Karpas-422 (cell line): ENCODE measurements around the gene PRG3. TPM values are rescaled to one million over a fixed set of nuclear protein-coding genes. Genes with fewer than 3 reads are reported as not detected.
"Not testable (repeated sequence)": the region's sequence is repeated elsewhere in the genome, so short reads cannot be mapped to it uniquely, and the experiment has no call there.

Source experiments
- DNase-seq: peaks from one replicate; pipeline ENCODE4 v3.0.0-alpha.2; 2015
- H2AFZ ChIP-seq: fragments of 200-600 bp; sonication (generic); 2 replicates; pipeline ENCODE4 v1.6.1; 2014; ENCODE audit warnings: antibody characterized with exemption, low read length, mixed read lengths
- H3K27ac ChIP-seq: fragments of 200-600 bp; sonication (generic); 2 replicates; pipeline ENCODE4 v1.5.1; 2014; ENCODE audit warnings: mild to moderate bottlenecking, low read length, moderate library complexity
- H3K27me3 ChIP-seq: fragments of 200-600 bp; sonication (generic); 2 replicates; pipeline ENCODE4 v1.6.1; 2014; ENCODE audit warnings: low read length, mixed read lengths
- H3K36me3 ChIP-seq: fragments of 200-600 bp; sonication (generic); 2 replicates; pipeline ENCODE4 v1.6.1; 2014; ENCODE audit warnings: low read length, mixed read lengths; ENCODE audit not compliant: insufficient read depth
- H3K4me1 ChIP-seq: fragments of 200-600 bp; sonication (generic); 2 replicates; pipeline ENCODE4 v1.6.1; 2014; ENCODE audit warnings: mild to moderate bottlenecking, low read length, mixed read lengths
- H3K4me2 ChIP-seq: fragments of 200-600 bp; sonication (generic); 2 replicates; pipeline ENCODE4 v1.6.1; 2014; ENCODE audit warnings: low read length, low read depth, mild to moderate bottlenecking; ENCODE audit not compliant: poor library complexity, severe bottlenecking
- H3K4me3 ChIP-seq: fragments of 200-600 bp; sonication (generic); 2 replicates; pipeline ENCODE4 v1.5.1; 2014; ENCODE audit warnings: mild to moderate bottlenecking, antibody characterized with exemption, low read length, mixed read lengths
- H3K79me2 ChIP-seq: fragments of 200-600 bp; sonication (generic); 2 replicates; pipeline ENCODE4 v1.6.1; 2014; ENCODE audit warnings: mild to moderate bottlenecking, low read length, mixed read lengths
- H3K9ac ChIP-seq: fragments of 200-600 bp; sonication (generic); 2 replicates; pipeline ENCODE4 v1.6.0; 2014; ENCODE audit warnings: low read length
- H3K9me2 ChIP-seq: fragments of 200-600 bp; sonication (generic), shearing (Covaris generic); replicated peaks from 2 replicates; pipeline ENCODE4 v1.6.0; 2014; ENCODE audit warnings: mild to moderate bottlenecking, low read length, moderate library complexity; ENCODE audit not compliant: insufficient read depth
- H3K9me3 ChIP-seq: fragments of 300-700, 200-600 bp; sonication (generic); 2 replicates; pipeline ENCODE4 v1.6.1; 2014; ENCODE audit warnings: low read length, mixed read lengths
- H4K20me1 ChIP-seq: fragments of 200-600 bp; sonication (generic); 2 replicates; pipeline ENCODE4 v1.6.1; 2014; ENCODE audit warnings: mild to moderate bottlenecking, antibody characterized with exemption, low read length, low read depth; ENCODE audit not compliant: insufficient read depth
- total RNA-seq: library from RNA; depleted of rRNA; stranded (reverse); fragments of >200 nt; shearing (Covaris generic); gene quantifications from 2 replicates; pipeline ENCODE4 v1.2.3, GENCODE V29; 2014; ENCODE audit warnings: low replicate concordance

Gene PRG3
- total RNA-seq, 1 experiment from 2014 or later: not detected

GRCh38 chr11:57364851-57365660 lies 15.9 kb downstream of the PRG3 start:
- Histone ChIP-seq H3K4me2 (no peak overlapping the region), H3K4me3 (no peak overlapping the region), H3K79me2 (no peaks in the 10 kb centered on the region), H3K27ac (no peak overlapping the region), H3K9ac (no peak overlapping the region), H4K20me1 (no peaks in the 10 kb centered on the region), H3K9me3 (no peaks in the 10 kb centered on the region), H3K36me3 (no peaks in the 10 kb centered on the region), H2AFZ (no peak overlapping the region), H3K27me3 (no peaks in the 10 kb centered on the region), H3K9me2 (no peaks in the 10 kb centered on the region), H3K4me1 (peaks cover 10% of the 10 kb centered on the region)
- no peak for DNase-seq

DNA sequence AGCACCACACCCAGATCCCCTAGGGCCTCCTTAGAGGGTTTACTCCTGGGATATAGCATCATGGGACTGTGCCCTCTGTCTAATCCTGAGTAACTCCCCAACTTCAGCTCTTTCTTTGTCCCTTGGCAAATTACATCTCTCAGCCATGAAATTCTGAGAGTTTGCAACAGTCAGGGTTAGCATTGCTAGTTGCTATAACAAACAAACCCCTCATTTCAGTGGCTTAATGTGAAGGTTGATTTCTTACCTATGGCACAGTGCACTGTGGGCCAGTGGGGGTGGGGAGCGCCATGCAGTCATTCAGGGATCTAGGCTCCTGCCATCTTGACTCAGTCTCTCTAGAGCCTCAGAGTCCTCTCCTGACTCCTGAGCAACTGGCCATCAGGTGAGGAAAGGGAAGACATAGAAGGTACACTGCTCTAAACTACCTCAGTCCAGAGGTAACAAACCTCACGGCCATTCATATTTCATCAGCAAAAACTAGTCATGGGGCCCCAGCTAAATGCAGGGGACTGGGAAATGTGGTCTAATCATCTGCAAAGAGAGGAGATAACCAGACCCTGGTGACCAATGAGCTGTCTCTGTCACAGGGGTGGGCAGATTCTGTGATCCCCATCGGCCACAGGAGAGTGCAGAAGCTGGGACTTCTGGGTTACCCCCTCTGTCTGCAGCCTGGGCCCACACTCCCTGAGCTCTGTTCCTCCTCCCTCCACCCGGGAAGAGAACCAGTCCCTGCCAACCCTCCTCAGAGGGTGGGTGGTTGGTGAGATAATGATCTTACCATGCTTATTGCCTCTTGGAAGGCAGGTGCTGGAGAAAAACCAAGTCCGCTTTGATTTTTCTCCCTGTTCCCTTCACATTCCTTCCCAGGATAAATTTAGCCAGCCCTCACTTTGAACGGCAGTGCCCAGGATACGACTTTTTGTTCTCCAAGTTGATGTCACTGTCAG lies 17.5 kb downstream of the PRG3 start:
- H3K9me2 ChIP-seq: no peaks in the 10 kb centered on the region
- no peaks in the 10 kb centered on the region for H3K36me3 ChIP-seq
- H3K4me3 ChIP-seq: no peak overlapping the region
- no peaks in the 10 kb centered on the region for H3K9me3 ChIP-seq
- H3K27me3 ChIP-seq: no peaks in the 10 kb centered on the region
- H3K4me2 ChIP-seq: no peak overlapping the region
- H2AFZ ChIP-seq: no peak overlapping the region
- peaks cover 10% of the 10 kb centered on the region for H3K4me1 ChIP-seq
- H4K20me1 ChIP-seq: no peaks in the 10 kb centered on the region
- no peak for DNase-seq
- H3K27ac ChIP-seq: no peak overlapping the region
- no peaks in the 10 kb centered on the region for H3K79me2 ChIP-seq
- H3K9ac ChIP-seq: no peak overlapping the region

DNA sequence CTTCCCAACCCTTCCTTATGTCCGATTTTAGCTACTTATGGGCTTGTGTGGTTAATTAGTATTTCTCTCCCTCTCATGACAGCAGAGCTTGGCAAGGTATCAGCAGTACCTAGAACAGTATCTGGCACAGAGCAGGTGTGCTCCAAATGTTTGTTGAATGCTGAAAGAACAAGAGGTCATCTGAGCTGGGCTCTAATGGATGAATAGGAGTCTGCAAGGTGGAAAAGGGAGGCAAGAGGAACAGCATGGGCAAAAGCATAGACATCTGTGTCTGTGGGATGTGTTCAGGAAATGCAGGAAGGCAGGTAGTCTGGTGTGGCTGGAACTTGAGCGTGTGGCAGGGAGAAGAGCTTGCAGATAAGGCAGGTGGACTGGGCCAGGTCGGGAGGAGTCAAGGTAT lies 19.0 kb downstream of the PRG3 start:
- Histone ChIP-seq H3K9ac (no peak overlapping the region), H3K79me2 (no peaks in the 10 kb centered on the region), H3K9me3 (no peaks in the 10 kb centered on the region), H3K4me1 (peaks cover 10% of the 10 kb centered on the region), H3K27me3 (no peaks in the 10 kb centered on the region), H3K4me2 (no peak overlapping the region), H3K9me2 (no peaks in the 10 kb centered on the region), H2AFZ (no peak overlapping the region), H4K20me1 (no peaks in the 10 kb centered on the region), H3K36me3 (no peaks in the 10 kb centered on the region), H3K4me3 (no peak overlapping the region), H3K27ac (no peak overlapping the region)
- no peak for DNase-seq

DNA sequence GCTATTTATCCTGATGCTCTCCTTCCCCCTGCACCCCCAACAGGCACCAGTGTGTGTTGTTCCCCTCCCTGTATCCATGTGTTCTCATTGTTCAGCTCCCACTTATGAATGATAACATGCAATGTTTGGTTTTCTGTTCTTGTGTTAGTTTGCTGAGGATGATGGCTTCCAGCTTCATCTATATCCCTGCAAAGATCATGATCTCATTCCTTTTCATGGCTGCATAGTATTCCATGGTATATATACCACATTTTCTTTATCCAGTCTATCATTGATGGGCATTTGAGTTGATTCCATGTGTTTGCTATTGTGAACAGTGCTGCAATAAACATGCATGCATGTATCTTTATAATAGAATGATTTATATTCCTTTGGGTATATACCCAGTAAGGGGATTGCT lies 19.5 kb downstream of the PRG3 start:
- H3K9me3 ChIP-seq, H3K4me1 ChIP-seq, H3K4me3 ChIP-seq, H2AFZ ChIP-seq, H3K79me2 ChIP-seq, H4K20me1 ChIP-seq, H3K27me3 ChIP-seq, H3K9ac ChIP-seq, H3K36me3 ChIP-seq, H3K4me2 ChIP-seq, H3K9me2 ChIP-seq, H3K27ac ChIP-seq, DNase-seq: not testable (repeated sequence)

- no peaks in the 10 kb centered on the region for H4K20me1 ChIP-seq
- DNase-seq: no peak
- no peaks in the 10 kb centered on the region for H3K27me3 ChIP-seq
Measured at GRCh38 chr11:57360991-57361390, 20.0 kb downstream of the PRG3 start.

GRCh38 chr11:57359896-57360690 lies 20.9 kb downstream of the PRG3 start:
- Histone ChIP-seq H3K4me3 (no peak overlapping the region), H3K9me2 (no peaks in the 10 kb centered on the region), H3K9me3 (no peaks in the 10 kb centered on the region), H3K27ac (no peak overlapping the region), H3K27me3 (no peaks in the 10 kb centered on the region), H3K4me2 (no peak overlapping the region), H3K36me3 (no peaks in the 10 kb centered on the region), H2AFZ (no peak overlapping the region), H4K20me1 (no peaks in the 10 kb centered on the region), H3K79me2 (no peaks in the 10 kb centered on the region), H3K4me1 (no peaks in the 10 kb centered on the region), H3K9ac (no peak overlapping the region)
- no peak for DNase-seq

More at GRCh38 chr11:57360991-57361390, 20.0 kb downstream of the PRG3 start:
- no peak overlapping the region for H3K4me2 ChIP-seq
- no peaks in the 10 kb centered on the region for H3K9me2 ChIP-seq
- H2AFZ ChIP-seq: no peak overlapping the region
- H3K4me1 ChIP-seq: peaks cover 5% of the 10 kb centered on the region
- H3K79me2 ChIP-seq: no peaks in the 10 kb centered on the region
- no peak overlapping the region for H3K27ac ChIP-seq
- H3K9ac ChIP-seq: no peak overlapping the region
- H3K36me3 ChIP-seq: no peaks in the 10 kb centered on the region
- no peaks in the 10 kb centered on the region for H3K9me3 ChIP-seq
- no peak overlapping the region for H3K4me3 ChIP-seq

- DNase-seq: no peak
- H3K9ac ChIP-seq: no peak overlapping the region
- no peaks in the 10 kb centered on the region for H3K9me2 ChIP-seq
- no peak overlapping the region for H3K4me3 ChIP-seq
- no peaks in the 10 kb centered on the region for H3K9me3 ChIP-seq
- H3K27me3 ChIP-seq: no peaks in the 10 kb centered on the region
- no peak overlapping the region for H3K4me2 ChIP-seq
- no peaks in the 10 kb centered on the region for H4K20me1 ChIP-seq
- no peak overlapping the region for H2AFZ ChIP-seq
- H3K36me3 ChIP-seq: no peaks in the 10 kb centered on the region
- H3K27ac ChIP-seq: no peak overlapping the region
- H3K4me1 ChIP-seq: no peaks in the 10 kb centered on the region
- no peaks in the 10 kb centered on the region for H3K79me2 ChIP-seq
Measured at GRCh38 chr11:57359396-57359795, 21.6 kb downstream of the PRG3 start.

GRCh38 chr11:57358991-57359390 lies 22.0 kb downstream of the PRG3 start:
- no peak overlapping the region for H3K4me2 ChIP-seq
- no peaks in the 10 kb centered on the region for H3K79me2 ChIP-seq
- H2AFZ ChIP-seq: no peak overlapping the region
- no peak overlapping the region for H3K4me3 ChIP-seq
- H3K9me3 ChIP-seq: no peaks in the 10 kb centered on the region
- no peak overlapping the region for H3K9ac ChIP-seq
- no peaks in the 10 kb centered on the region for H3K27me3 ChIP-seq
- no peaks in the 10 kb centered on the region for H3K4me1 ChIP-seq
- no peaks in the 10 kb centered on the region for H3K36me3 ChIP-seq
- no peaks in the 10 kb centered on the region for H3K9me2 ChIP-seq
- no peaks in the 10 kb centered on the region for H4K20me1 ChIP-seq
- H3K27ac ChIP-seq: no peak overlapping the region
- no peak for DNase-seq
